ENCODE data around the gene OTUD1.

DNA sequence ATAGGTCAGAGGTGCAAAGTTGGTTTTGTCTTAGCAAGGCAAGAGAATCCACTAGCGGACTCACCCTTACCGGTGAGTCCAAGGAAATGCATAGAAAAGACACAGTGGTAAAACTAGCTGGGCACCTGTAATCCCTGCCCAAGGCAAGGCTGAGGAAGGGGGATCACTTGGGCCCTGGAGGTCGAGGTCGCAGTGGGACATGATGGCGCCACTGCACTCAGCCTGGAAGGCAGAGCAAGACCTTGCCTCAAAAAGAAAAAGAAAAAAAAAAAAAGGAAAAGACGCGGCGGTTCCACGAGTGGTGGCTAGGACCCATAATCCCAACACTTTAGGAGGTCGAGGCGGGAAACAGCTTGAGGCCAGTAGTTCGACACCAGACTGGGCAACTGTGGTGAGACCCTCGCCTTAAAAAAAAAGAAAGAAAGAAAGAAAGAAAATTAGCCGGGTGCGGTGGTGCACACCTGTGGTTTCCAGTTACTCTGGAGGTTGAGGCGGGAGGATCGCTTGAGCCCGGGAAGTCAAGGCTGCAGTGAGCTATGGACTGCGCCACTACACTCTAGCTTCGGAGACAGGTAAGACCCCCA, 820 bp upstream of the OTUD1 start:
- TF ChIP-seq, protein P1, sequence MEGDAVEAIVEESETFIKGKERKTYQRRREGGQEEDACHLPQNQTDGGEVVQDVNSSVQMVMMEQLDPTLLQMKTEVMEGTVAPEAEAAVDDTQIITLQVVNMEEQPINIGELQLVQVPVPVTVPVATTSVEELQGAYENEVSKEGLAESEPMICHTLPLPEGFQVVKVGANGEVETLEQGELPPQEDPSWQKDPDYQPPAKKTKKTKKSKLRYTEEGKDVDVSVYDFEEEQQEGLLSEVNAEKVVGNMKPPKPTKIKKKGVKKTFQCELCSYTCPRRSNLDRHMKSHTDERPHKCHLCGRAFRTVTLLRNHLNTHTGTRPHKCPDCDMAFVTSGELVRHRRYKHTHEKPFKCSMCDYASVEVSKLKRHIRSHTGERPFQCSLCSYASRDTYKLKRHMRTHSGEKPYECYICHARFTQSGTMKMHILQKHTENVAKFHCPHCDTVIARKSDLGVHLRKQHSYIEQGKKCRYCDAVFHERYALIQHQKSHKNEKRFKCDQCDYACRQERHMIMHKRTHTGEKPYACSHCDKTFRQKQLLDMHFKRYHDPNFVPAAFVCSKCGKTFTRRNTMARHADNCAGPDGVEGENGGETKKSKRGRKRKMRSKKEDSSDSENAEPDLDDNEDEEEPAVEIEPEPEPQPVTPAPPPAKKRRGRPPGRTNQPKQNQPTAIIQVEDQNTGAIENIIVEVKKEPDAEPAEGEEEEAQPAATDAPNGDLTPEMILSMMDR (conservative IDR thresholded peaks at IDR 0.05; ENCODE audit: low read depth, low read length): no peak
- no peak for TF ChIP-seq NFE2L2 (IDR thresholded peaks at IDR 0.05; ENCODE audit: low read depth, low read length)
- TF ChIP-seq RAD21 (IDR thresholded peaks at IDR 0.05; ENCODE audit: low read length): no peak
- TF ChIP-seq CHD1 (IDR thresholded peaks at IDR 0.05; ENCODE audit: low read depth, low read length): no peak
- no peak for TF ChIP-seq CEBPB (IDR thresholded peaks at IDR 0.05; ENCODE audit: low read depth, low read length)
- TF ChIP-seq, protein P2, sequence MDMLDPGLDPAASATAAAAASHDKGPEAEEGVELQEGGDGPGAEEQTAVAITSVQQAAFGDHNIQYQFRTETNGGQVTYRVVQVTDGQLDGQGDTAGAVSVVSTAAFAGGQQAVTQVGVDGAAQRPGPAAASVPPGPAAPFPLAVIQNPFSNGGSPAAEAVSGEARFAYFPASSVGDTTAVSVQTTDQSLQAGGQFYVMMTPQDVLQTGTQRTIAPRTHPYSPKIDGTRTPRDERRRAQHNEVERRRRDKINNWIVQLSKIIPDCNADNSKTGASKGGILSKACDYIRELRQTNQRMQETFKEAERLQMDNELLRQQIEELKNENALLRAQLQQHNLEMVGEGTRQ (IDR thresholded peaks at IDR 0.05; ENCODE audit: low read depth, low read length): no peak
- no peak for TF ChIP-seq POLR2A (IDR thresholded peaks at IDR 0.05; ENCODE audit: low read depth, low read length)
- no peak for TF ChIP-seq SMC3 (IDR thresholded peaks at IDR 0.05; ENCODE audit: low read depth, low read length)
- no peak for TF ChIP-seq MXI1 (IDR thresholded peaks at IDR 0.05; ENCODE audit: borderline replicate concordance, low read depth, low read length)
- no peak for TF ChIP-seq MAZ (IDR thresholded peaks at IDR 0.05; ENCODE audit: borderline replicate concordance, low read depth, low read length)

Measured in IMR-90 (cell line).